ENCODE results near the gene CACNA1C.

The CACNA1C gene

GRCh38 chr12:2044165-2044564, 8.6 kb upstream of the CACNA1C start:
- ChIA-PET POLR2A (ENCODE audit: low non-redundant PET) (no interaction called here), CTCF (no interaction called here)
- no peak overlapping the region for H3K27ac ChIP-seq
- TF ChIP-seq CTCF (conservative IDR thresholded peaks at IDR 0.05; ENCODE audit: low read depth), result no peak
- no peak for DNase-seq (ENCODE audit: low spot score)

GRCh38 chr12:2046957-2047356, 5.8 kb upstream of the CACNA1C start:
- DNase-seq (ENCODE audit: low spot score), result no peak
- ChIA-PET CTCF (no interaction called here), POLR2A (ENCODE audit: low non-redundant PET) (no interaction called here)
- TF ChIP-seq CTCF (conservative IDR thresholded peaks at IDR 0.05; ENCODE audit: low read depth), result no peak
- H3K27ac ChIP-seq, result no peak overlapping the region

- ChIA-PET CTCF (no interaction called here), POLR2A (ENCODE audit: low non-redundant PET) (no interaction called here)
- H3K27ac ChIP-seq, result no peak overlapping the region
- no peak for TF ChIP-seq CTCF (conservative IDR thresholded peaks at IDR 0.05; ENCODE audit: low read depth)
- no peak for DNase-seq (ENCODE audit: low spot score)
Measured at GRCh38 chr12:2047752-2048151, 5.0 kb upstream of the CACNA1C start.

GRCh38 chr12:2049604-2050540, 2.9 kb upstream of the CACNA1C start:
- ChIA-PET POLR2A (ENCODE audit: low non-redundant PET) (no interaction called here), CTCF (interaction anchor here (0.7 to 1.2 kb wide), 2 partner anchors 15 to 1724 kb away, joined by 3 read pairs; no protein-coding TSS in a partner anchor)
- no peak for TF ChIP-seq CTCF (conservative IDR thresholded peaks at IDR 0.05; ENCODE audit: low read depth)
- no peak overlapping the region for H3K27ac ChIP-seq
- DNase-seq (ENCODE audit: low spot score), result no peak

- no peak for TF ChIP-seq CTCF (conservative IDR thresholded peaks at IDR 0.05; ENCODE audit: low read depth)
- ChIA-PET CTCF (interaction anchor here (0.6 kb wide), 1 partner anchor 16 kb away, joined by 4 read pairs; no protein-coding TSS in a partner anchor), POLR2A (ENCODE audit: low non-redundant PET) (no interaction called here)
- no peak for DNase-seq (ENCODE audit: low spot score)
- H3K27ac ChIP-seq, result no peak overlapping the region
Measured at GRCh38 chr12:2051700-2052621, 826 bp upstream of the CACNA1C start.

- ChIA-PET POLR2A (ENCODE audit: low non-redundant PET) (no interaction called here), CTCF (interaction anchor here (0.6 kb wide), 1 partner anchor 232 kb away, joined by 4 read pairs; no protein-coding TSS in a partner anchor)
- DNase-seq (ENCODE audit: low spot score), result no peak
- H3K27ac ChIP-seq, result no peak overlapping the region
- no peak for TF ChIP-seq CTCF (conservative IDR thresholded peaks at IDR 0.05; ENCODE audit: low read depth)
Measured at GRCh38 chr12:2053691-2054090, 904 bp downstream of the CACNA1C start.

Measured in RWPE1 (cell line).